Muscle layer of duodenum (tissue), 2 donors: ENCODE measurements around the gene DUSP12.
"Not testable (repeated sequence)": the region's sequence is repeated elsewhere in the genome, so short reads cannot be mapped to it uniquely, and the experiment has no call there.

Experiments
- H3K27ac ChIP-seq: one replicate; pipeline ENCODE4 v1.7.0; 2013; ENCODE audit warnings: mild to moderate bottlenecking, low read length
- H3K27me3 ChIP-seq: one replicate; pipeline ENCODE4 v1.7.0; 2013; ENCODE audit warnings: low read depth, mild to moderate bottlenecking, control low read depth, low read length
- H3K36me3 ChIP-seq, 2 donors: one replicate each; pipeline ENCODE4 v1.7.0; 2013; ENCODE audit warnings: low read length in 2 of 2, control low read depth in 1 of 2, mild to moderate bottlenecking in 1 of 2; ENCODE audit not compliant: insufficient read depth in 2 of 2, control insufficient read depth in 1 of 2
- H3K4me1 ChIP-seq, 2 donors: one replicate each; pipeline ENCODE4 v1.7.0; 2013; ENCODE audit warnings: low read length in 2 of 2, mild to moderate bottlenecking in 2 of 2, control low read depth in 1 of 2, moderate library complexity in 1 of 2; ENCODE audit not compliant: insufficient read depth in 2 of 2, control insufficient read depth in 1 of 2
- H3K4me3 ChIP-seq, 2 donors: one replicate each; pipeline ENCODE4 v1.7.0; 2013; ENCODE audit warnings: low read length in 2 of 2, low read depth in 1 of 2, mild to moderate bottlenecking in 1 of 2
- H3K9me3 ChIP-seq, 2 donors: one replicate each; pipeline ENCODE4 v1.7.0; 2013; ENCODE audit warnings: low read length in 2 of 2, control low read depth in 1 of 2, mild to moderate bottlenecking in 1 of 2; ENCODE audit not compliant: control insufficient read depth in 1 of 2
- donor health status: healthy.

DUSP12 gene

DNA sequence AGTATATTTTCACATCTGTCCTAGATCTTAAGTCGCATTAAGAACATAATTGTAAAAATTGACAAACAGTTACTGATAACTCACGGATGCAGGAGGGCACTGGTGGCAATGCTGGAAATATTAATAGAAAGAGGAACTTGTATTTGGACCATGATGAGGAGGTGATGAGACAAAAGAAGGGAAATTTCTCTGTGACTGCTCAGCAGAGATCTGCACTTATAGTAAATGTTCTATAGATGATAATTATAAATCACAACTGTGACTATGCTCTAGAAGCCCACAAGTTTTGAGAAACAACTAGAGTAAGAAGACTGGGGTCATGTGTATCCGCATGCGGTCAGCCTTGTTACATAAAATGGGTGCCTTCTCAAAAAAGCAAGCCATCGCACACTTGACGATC, 8.7 kb upstream of the DUSP12 start:
- Histone ChIP-seq H3K4me1 (no peaks in the 10 kb centered on the region), H3K27ac (peak overlapping the region; percentile 5), H3K36me3 (no peaks in the 10 kb centered on the region), H3K4me3 (no peak overlapping the region), H3K27me3 (no peaks in the 10 kb centered on the region), H3K9me3 (no peaks in the 10 kb centered on the region)

DNA sequence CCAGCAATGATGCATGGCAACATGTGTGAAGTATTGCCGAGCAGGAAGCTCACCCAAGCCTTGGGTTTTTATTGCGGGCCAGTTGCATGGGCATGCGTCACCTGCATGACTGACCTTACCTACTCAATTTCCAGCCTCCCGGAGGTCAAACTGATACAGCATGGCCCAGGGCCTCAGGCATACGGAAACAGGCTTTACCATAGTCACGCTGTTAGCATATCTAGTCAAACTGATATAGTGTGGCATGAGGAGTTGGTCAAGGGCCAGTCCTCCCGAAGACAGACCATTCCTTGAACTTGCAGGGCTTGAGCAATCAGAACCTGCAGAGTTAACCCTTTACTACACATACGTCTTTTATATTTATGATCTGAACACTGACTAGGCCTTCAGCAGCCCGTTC, 6.4 kb upstream of the DUSP12 start:
- Histone ChIP-seq H3K27me3 (no peaks in the 10 kb centered on the region), H3K36me3 (no peaks in the 10 kb centered on the region), H3K4me3 (no peak overlapping the region), H3K9me3 (no peaks in the 10 kb centered on the region), H3K4me1 (no peaks in the 10 kb centered on the region), H3K27ac (no peak overlapping the region)

DNA sequence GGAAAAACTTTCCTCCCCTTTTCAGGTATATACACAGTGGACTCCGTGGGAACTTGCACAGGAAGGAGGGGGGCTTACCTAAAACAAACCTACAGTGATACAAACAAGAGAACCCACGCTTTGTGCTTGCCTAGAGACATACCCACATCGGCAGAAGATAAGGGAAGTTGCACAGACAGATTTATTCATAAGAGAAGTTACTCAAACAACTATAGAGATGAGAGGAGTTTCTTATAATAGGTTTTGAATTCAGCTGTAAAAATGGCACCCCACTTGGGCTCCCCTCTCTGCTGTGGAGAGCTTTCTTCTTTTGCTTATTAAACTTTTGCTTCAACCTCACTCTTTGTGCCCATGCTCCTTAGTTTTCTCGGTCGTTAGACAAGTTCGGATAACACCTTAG, 1.8 kb upstream of the DUSP12 start:
- Histone ChIP-seq H3K27me3 (no peaks in the 10 kb centered on the region), H3K4me3 (no peak overlapping the region), H3K27ac (no peak overlapping the region), H3K9me3 (no peaks in the 10 kb centered on the region), H3K4me1 (peaks cover 0 to 19% of the 10 kb centered on the region in 2 donors), H3K36me3 (peaks cover 4 to 8% of the 10 kb centered on the region in 2 donors)

DNA sequence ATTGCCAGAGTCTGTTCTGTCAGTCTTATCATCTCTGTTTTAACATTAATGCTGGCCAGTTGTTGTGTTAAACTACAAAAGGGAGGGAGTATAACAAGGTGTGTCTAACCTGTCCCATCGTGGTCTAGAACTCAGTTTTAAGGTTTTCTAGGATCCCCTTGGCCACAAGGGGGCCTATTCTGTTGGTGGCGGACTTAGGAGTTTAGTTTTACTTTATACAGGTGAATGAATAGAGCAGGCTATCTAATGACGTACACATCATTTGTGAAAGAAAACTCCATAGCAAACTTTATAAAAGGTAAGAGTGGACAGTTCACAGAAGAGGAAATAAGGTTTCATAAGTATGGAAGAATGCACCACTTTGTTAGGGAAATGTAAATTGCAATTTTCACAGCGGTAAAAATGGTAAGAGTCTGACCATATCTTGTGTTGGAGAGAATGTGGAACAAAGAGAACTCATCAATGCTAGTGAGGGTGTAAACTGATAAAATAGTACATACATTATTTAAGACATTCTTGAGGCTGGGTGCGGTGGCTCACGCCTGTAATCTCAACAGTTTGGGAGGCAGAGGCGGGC, 14.0 kb downstream of the DUSP12 start:
- Histone ChIP-seq H3K27ac (no peak overlapping the region), H3K27me3 (no peaks in the 10 kb centered on the region), H3K4me3 (no peak overlapping the region), H3K9me3 (no peaks in the 10 kb centered on the region), H3K4me1 (peaks cover 0 to 15% of the 10 kb centered on the region in 2 donors), H3K36me3 (peaks cover 0 to 4% of the 10 kb centered on the region in 2 donors)

DNA sequence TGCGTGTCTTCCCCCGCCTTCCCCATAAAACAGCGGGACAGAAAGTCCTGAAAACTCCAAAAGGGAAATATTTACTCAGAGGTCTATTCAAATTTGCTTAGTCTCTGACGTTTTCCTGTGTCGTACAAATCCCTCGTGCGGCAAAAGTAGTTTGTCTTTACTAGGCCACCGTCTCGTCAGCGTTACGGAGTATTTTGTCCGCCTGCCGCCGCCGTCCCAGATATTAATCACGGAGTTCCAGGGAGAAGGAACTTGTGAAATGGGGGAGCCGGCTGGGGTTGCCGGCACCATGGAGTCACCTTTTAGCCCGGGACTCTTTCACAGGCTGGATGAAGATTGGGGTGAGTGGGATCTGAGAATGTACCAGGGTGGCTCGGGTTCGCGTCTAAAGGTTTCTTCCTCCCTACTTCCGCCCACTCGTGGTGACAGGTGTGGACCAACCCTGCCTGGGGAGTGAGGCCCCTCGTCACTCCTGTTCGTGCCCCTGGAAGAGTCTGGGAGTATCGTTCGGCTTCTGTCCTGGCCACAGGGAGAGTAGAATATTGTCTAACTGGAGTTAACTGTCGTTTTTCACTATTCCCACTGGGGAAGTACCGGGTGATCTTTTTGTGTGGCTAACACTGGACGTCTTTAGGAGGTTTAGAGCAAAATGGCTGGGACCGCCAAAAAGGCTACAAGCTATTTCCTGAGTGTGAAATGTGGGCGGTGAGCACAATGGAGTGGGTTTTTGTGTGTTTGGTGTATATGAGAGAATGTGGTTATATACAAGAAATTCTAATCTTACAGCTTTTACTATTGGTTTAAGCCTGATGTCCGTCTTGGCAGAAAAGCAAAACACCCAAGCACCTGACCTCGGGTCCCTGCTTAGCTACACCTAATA, 16.8 kb downstream of the DUSP12 start, which contains the start of gene ATF6:
TSS of gene ATF6 (plus strand) at position 219 of the 880 bp plus-strand sequence. CDS start at position 260, 41 bp downstream.
- Histone ChIP-seq H3K4me1 (peaks cover 0 to 22% of the 10 kb centered on the region in 2 donors), H3K9me3 (no peaks in the 10 kb centered on the region), H3K27me3 (no peaks in the 10 kb centered on the region), H3K4me3 (peak within 1 kb of the TSS; percentile 90 to 93), H3K27ac (peak within 1 kb of the TSS; percentile 98), H3K36me3 (no peaks in the 10 kb centered on the region)

DNA sequence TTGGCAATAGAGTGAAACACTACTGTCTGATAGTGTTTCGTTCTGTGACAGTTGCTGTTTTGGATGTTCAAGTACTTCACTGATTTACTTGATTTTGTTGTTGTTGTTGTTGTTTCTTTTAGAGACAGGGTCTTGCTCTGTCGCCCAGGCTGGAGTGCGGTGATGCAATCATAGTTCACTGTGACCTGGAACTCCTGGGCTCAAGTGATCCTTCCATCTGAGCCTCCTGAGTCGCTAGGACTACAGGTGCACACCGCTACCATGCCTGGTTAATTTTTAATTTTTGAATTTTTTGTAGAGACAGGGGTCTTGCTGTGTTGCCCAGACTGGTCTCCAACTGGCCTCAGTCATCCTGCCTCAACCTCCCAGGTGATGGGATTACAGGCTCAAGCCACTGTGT, 18.9 kb downstream of the DUSP12 start:
- Histone ChIP-seq H3K4me3 (no peak overlapping the region), H3K4me1 (peaks cover 0 to 27% of the 10 kb centered on the region in 2 donors), H3K27ac (no peak overlapping the region)

DNA sequence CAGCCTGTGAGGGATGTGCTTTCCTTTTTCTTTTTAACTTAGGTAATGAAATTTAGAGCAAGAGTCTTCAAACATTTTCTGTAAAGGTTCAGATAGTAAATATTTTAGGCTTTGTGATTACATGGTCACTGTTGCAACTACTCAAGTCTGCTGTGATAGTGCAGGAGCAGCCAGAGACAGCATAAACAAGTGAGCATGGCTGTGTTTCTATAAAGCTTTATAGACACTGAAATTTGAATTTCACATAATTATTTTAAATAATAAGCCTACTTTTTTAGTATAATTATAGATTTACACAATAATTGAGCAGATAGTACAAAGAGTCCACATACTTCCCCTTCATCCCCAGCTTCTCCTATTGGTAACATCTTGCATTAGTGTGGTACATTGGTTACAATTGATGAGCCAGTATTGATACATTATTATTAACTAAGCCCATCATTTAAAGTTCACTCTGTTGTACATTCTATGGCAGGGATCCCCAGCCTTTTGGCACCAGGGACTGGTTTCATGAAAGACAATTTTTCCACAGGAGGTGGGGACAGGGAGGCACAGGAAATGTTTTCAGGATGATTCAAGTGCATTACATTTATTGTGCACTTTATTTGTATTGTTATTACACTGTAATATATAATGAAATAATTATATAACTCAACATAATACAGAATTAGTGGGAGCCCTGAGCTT, 19.5 kb downstream of the DUSP12 start:
- Histone ChIP-seq H3K27ac (no peak overlapping the region), H3K4me1 (peaks cover 0 to 27% of the 10 kb centered on the region in 2 donors), H3K36me3 (no peaks in the 10 kb centered on the region), H3K4me3 (no peak overlapping the region), H3K27me3 (no peaks in the 10 kb centered on the region), H3K9me3 (no peaks in the 10 kb centered on the region)

More for the DNA sequence above, 18.9 kb downstream of the DUSP12 start:
- Histone ChIP-seq H3K27me3 (no peaks in the 10 kb centered on the region), H3K36me3 (no peaks in the 10 kb centered on the region), H3K9me3 (no peaks in the 10 kb centered on the region)

GRCh38 chr1:161769673-161770045, 20.1 kb downstream of the DUSP12 start:
- H3K27me3 ChIP-seq, H3K9me3 ChIP-seq, H3K27ac ChIP-seq, H3K4me3 ChIP-seq, H3K36me3 ChIP-seq: not testable (repeated sequence)
- peaks cover 0 to 27% of the 10 kb centered on the region in 2 donors for H3K4me1 ChIP-seq

- H3K27ac ChIP-seq = no peak overlapping the region
- no peaks in the 10 kb centered on the region for H3K9me3 ChIP-seq
- H3K4me3 ChIP-seq = no peak overlapping the region
- H3K27me3 ChIP-seq = no peaks in the 10 kb centered on the region
- no peaks in the 10 kb centered on the region for H3K36me3 ChIP-seq
- peaks cover 0 to 27% of the 10 kb centered on the region in 2 donors for H3K4me1 ChIP-seq
Measured at GRCh38 chr1:161770250-161770649, 20.7 kb downstream of the DUSP12 start.

DNA sequence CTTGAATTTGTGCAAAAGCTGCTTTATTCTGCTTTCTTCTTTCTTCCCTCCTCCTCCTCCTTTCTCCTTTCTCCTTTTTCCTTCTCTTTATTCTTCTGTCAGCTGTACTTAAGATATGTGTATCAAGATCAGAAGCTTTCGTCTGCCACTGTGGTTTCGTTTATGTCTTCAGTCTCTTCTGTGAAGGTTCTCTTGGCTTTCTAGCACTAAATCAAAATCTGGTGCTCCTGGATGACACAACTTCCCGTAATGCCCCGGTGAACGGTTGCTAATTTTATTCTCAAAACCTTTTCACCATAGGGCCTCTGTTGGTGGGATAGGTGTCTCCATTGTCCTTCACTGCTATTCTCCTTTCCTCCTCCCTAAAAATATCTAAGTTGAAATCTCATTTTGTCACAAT, 21.6 kb downstream of the DUSP12 start:
- Histone ChIP-seq H3K27me3 (no peaks in the 10 kb centered on the region), H3K9me3 (no peaks in the 10 kb centered on the region), H3K4me3 (no peak overlapping the region), H3K4me1 (peaks cover 0 to 27% of the 10 kb centered on the region in 2 donors), H3K36me3 (no peaks in the 10 kb centered on the region), H3K27ac (no peak overlapping the region)

DNA sequence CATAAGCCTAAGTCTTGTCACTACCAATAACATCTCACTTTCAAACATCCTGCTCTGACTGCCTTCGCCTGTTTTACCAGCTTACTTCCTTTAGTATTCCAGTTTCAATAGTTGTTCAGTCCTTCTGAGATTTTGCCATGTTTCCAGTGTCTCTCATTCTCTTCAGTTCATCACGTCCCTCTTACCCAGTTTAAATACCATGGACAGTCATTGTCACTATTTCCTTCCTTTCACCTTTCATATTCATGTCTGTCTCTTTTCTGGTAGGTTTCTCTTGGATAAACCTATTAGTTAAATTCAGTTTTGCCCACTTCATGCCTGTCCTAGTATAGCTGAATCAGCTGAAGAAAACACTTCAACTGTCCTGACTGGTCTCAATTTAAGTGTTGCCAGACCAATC, 22.4 kb downstream of the DUSP12 start:
- no peaks in the 10 kb centered on the region for H3K9me3 ChIP-seq
- H3K27me3 ChIP-seq = no peaks in the 10 kb centered on the region
- H3K4me3 ChIP-seq = no peak overlapping the region
- peak overlapping the region; percentile 39 for H3K27ac ChIP-seq
- no peaks in the 10 kb centered on the region for H3K36me3 ChIP-seq
- H3K4me1 ChIP-seq = peaks cover 0 to 24% of the 10 kb centered on the region in 2 donors
